Sigmoid colon (tissue), 7 donors: ENCODE data around the gene KIRREL3. TPM values are rescaled to one million over a fixed set of nuclear protein-coding genes. Genes with fewer than 3 reads are reported as not detected.

ENCODE experiments used
- DNase-seq: peaks from one replicate; pipeline ENCODE4 v3.0.0-alpha.2; 2019
- H3K27ac ChIP-seq, 4 donors: fragments of 200-600 bp; sonication (generic); one replicate each; pipeline ENCODE4 v1.5.1; 2016 to 2019; ENCODE audit warnings: mild to moderate bottlenecking in 1 of 4
- H3K27me3 ChIP-seq, 3 donors: fragments of 200-600 bp; sonication (generic); one replicate each; pipeline ENCODE4 v1.5.1; 2019; ENCODE audit warnings: mild to moderate bottlenecking in 1 of 3
- H3K36me3 ChIP-seq, 4 donors: fragments of 200-600 bp; sonication (generic); one replicate each; pipeline ENCODE4 v1.5.1; 2016 to 2019
- H3K4me1 ChIP-seq, 4 donors: fragments of 200-600 bp; sonication (generic); one replicate each; pipeline ENCODE4 v1.5.1; 2017 to 2019
- H3K4me3 ChIP-seq, 4 donors: fragments of 200-600 bp; sonication (generic); one replicate each; pipeline ENCODE4 v1.5.1; 2017 to 2019; ENCODE audit warnings: mild to moderate bottlenecking in 2 of 4, moderate library complexity in 1 of 4
- H3K9me3 ChIP-seq, 4 donors: fragments of 200-600 bp in 3 of 4; sonication (generic) in 3 of 4; one replicate each; pipeline versions ENCODE4 v1.5.1 to v1.6.1; 2013 to 2019
- CTCF ChIP-seq, 4 experiments: fragments of 450-650 bp in 3 of 4; fragments of 200-600 bp in 1 of 4; IDR thresholded peaks; one replicate each; pipeline ENCODE4 v1.5.1; 2016 to 2019; ENCODE audit warnings: antibody characterized with exemption in 4 of 4, mild to moderate bottlenecking in 3 of 4, moderate library complexity in 2 of 4
- EP300 ChIP-seq, 4 donors: sonication (generic); formaldehyde crosslinking; IDR thresholded peaks; one replicate each; pipeline ENCODE4 v1.6.1; 2017; ENCODE audit warnings: antibody characterized with exemption in 4 of 4
- POLR2A ChIP-seq, 2 donors: fragments of 450-650 bp; IDR thresholded peaks; one replicate each; pipeline ENCODE4 v1.6.1; 2016; ENCODE audit warnings: antibody characterized with exemption in 2 of 2, mild to moderate bottlenecking in 2 of 2, moderate library complexity in 2 of 2
- POLR2AphosphoS5 ChIP-seq, 4 donors: sonication (generic); formaldehyde crosslinking; IDR thresholded peaks; one replicate each; pipeline ENCODE4 v1.6.1; 2017; ENCODE audit warnings: antibody characterized with exemption in 4 of 4
- WGBS, 2 donors: extraction: QIAGEN DNeasy Blood & Tissue Kit; methylation state at CpG; one replicate each; pipeline ENCODE4 v1.1.7; 2013; 5-methylcytosine and 5-hydroxymethylcytosine counted together
- intact Hi-C: fragments of 100-400 bp; cut with DNase I; formaldehyde crosslinking; loops from one replicate; pipeline ENCODE4 v1.15.1; 2023
- polyA plus RNA-seq, 3 donors: library from polyadenylated mRNA; stranded (reverse); fragments of 200-250 nt; gene quantifications; one replicate each; pipeline ENCODE4 v1.2.3, GENCODE V29; 2013
- total RNA-seq, 4 donors: library from RNA; depleted of rRNA; stranded (reverse); fragments of >200 nt; gene quantifications; one replicate each; pipeline ENCODE4 v1.1.0, GENCODE V29; 2016
- donor health status: healthy with polysubstance abuse.
- donor health status: Bipolar disorder and iron deficiency.
- donor health status: healthy.

Gene KIRREL3
- total and polyA plus RNA-seq, 7 donors = under 0.01 to 3.3 (median 1.0) TPM

- Histone ChIP-seq H3K9me3 (no peaks in the 10 kb centered on the region), H3K36me3 (no peaks in the 10 kb centered on the region), H3K4me1 (peaks cover 0 to 12% (median 4%) of the 10 kb centered on the region in 4 donors), H3K4me3 (no peak overlapping the region), H3K27me3 (no peaks in the 10 kb centered on the region), H3K27ac (no peak overlapping the region)
- WGBS, 2 donors = 75 to 86% methylated on average over 15 of the region's 15 CpGs
- intact Hi-C loops = no loop called here
- TF ChIP-seq EP300 (IDR thresholded peaks at IDR 0.05) (no peak), POLR2A (IDR thresholded peaks at IDR 0.05) (no peak), POLR2AphosphoS5 (IDR thresholded peaks at IDR 0.05) (no peak), CTCF (IDR thresholded peaks at IDR 0.05) (no peak)
- no peak for DNase-seq
Measured at GRCh38 chr11:126479178-126479930, 521.2 kb downstream of the KIRREL3 start.

- TF ChIP-seq POLR2A (IDR thresholded peaks at IDR 0.05) = no peak
- TF ChIP-seq POLR2AphosphoS5 (IDR thresholded peaks at IDR 0.05) = no peak
- TF ChIP-seq CTCF (IDR thresholded peaks at IDR 0.05) = no peak
- no peak for TF ChIP-seq EP300 (IDR thresholded peaks at IDR 0.05)
- Histone ChIP-seq H3K9me3 (no peaks in the 10 kb centered on the region), H3K27me3 (no peaks in the 10 kb centered on the region), H3K36me3 (no peaks in the 10 kb centered on the region), H3K27ac (no peak overlapping the region), H3K4me3 (no peak overlapping the region), H3K4me1 (peaks cover 0 to 7% (median 4%) of the 10 kb centered on the region in 4 donors)
- intact Hi-C loops = no loop called here
- WGBS, 2 donors = 85 to 92% methylated on average over 5 of the region's 5 CpGs
- no peak for DNase-seq
Measured at GRCh38 chr11:126478466-126478865, 522.1 kb downstream of the KIRREL3 start.

- Histone ChIP-seq H3K9me3 (no peaks in the 10 kb centered on the region), H3K27me3 (no peaks in the 10 kb centered on the region), H3K27ac (no peak overlapping the region), H3K4me1 (peaks cover 0 to 7% (median 4%) of the 10 kb centered on the region in 4 donors), H3K36me3 (no peaks in the 10 kb centered on the region), H3K4me3 (no peak overlapping the region)
- 59 to 69% methylated on average over 14 of the region's 14 CpGs for WGBS, 2 donors
- DNase-seq = no peak
- intact Hi-C loops = no loop called here
- TF ChIP-seq POLR2AphosphoS5 (IDR thresholded peaks at IDR 0.05) (no peak), CTCF (IDR thresholded peaks at IDR 0.05) (no peak), EP300 (IDR thresholded peaks at IDR 0.05) (no peak), POLR2A (IDR thresholded peaks at IDR 0.05) (no peak)
Measured at GRCh38 chr11:126477535-126478305, 522.9 kb downstream of the KIRREL3 start.

GRCh38 chr11:126476977-126477376 lies 523.6 kb downstream of the KIRREL3 start:
- no peaks in the 10 kb centered on the region for H3K27me3 ChIP-seq
- no peaks in the 10 kb centered on the region for H3K9me3 ChIP-seq
- WGBS, 2 donors = 72 to 88% methylated on average over 9 of the region's 9 CpGs
- DNase-seq = no peak
- no peak overlapping the region for H3K4me3 ChIP-seq
- peaks cover 0 to 7% (median 4%) of the 10 kb centered on the region in 4 donors for H3K4me1 ChIP-seq
- TF ChIP-seq CTCF (IDR thresholded peaks at IDR 0.05) (no peak), EP300 (IDR thresholded peaks at IDR 0.05) (no peak), POLR2A (IDR thresholded peaks at IDR 0.05) (no peak), POLR2AphosphoS5 (IDR thresholded peaks at IDR 0.05) (no peak)
- intact Hi-C loops = no loop called here
- H3K27ac ChIP-seq = no peak overlapping the region
- no peaks in the 10 kb centered on the region for H3K36me3 ChIP-seq
